IMR-90 (cell line): ENCODE results near the gene ZNF691. TPM values are rescaled to one million over a fixed set of nuclear protein-coding genes. Genes with fewer than 3 reads are reported as not detected.

ENCODE experiments used
- ATAC-seq: fragments of 200-7000 bp; cut with Tn5 transposase; 2 replicates; pipeline ENCODE4 v1.9.1; 2020; ENCODE audit warnings: low read depth, mild to moderate bottlenecking, moderate library complexity
- BruUV-seq: library from RNA; stranded (reverse); fragments of 400-500 nt; replicated peaks from 2 replicates; lab custom pipeline; 2021; lab: Mats Ljungman, UMichigan
- CTCF ChIA-PET: fragments of 300-600 bp; formaldehyde crosslinking; extraction: SDS; loops from one replicate; lab custom pipeline; 2021; ENCODE audit warnings: antibody characterized with exemption; lab: Yijun Ruan, JAX
- POLR2A ChIA-PET: fragments of 300-600 bp; sonication (Branson Sonifier 250); formaldehyde crosslinking; loops from one replicate; lab custom pipeline; 2022; ENCODE audit warnings: antibody characterized with exemption; ENCODE audit not compliant: unreplicated experiment; lab: Charles Lee
- DNase-seq: peaks from one replicate; pipeline ENCODE4 v3.0.0; 2013
- H2AFZ ChIP-seq: replicated peaks from 2 replicates; pipeline ENCODE3; 2013; ENCODE audit warnings: low read length, mild to moderate bottlenecking; ENCODE audit not compliant: poor library complexity
- H2AK5ac ChIP-seq: 2 replicates; pipeline ENCODE4 v1.6.1; 2013; ENCODE audit warnings: low read depth, low read length, inconsistent platforms
- H2AK9ac ChIP-seq: replicated peaks from 2 replicates; pipeline ENCODE3; 2013; ENCODE audit warnings: mild to moderate bottlenecking, low read depth, low read length, moderate library complexity; ENCODE audit not compliant: poor library complexity
- H2BK120ac ChIP-seq: 2 replicates; pipeline ENCODE4 v1.6.1; 2013; ENCODE audit warnings: low read depth, low read length, inconsistent platforms
- H2BK15ac ChIP-seq: 3 replicates; pipeline ENCODE4 v1.6.1; 2013; ENCODE audit warnings: low read depth, low read length, inconsistent platforms
- H2BK20ac ChIP-seq: 2 replicates; pipeline ENCODE4 v1.6.1; 2013; ENCODE audit warnings: low read depth, mild to moderate bottlenecking, inconsistent platforms, low read length, moderate library complexity
- H2BK5ac ChIP-seq: 2 replicates; pipeline ENCODE4 v1.6.1; 2013; ENCODE audit warnings: mild to moderate bottlenecking, low read depth, low read length, inconsistent platforms; ENCODE audit not compliant: poor library complexity, severe bottlenecking
- H3K14ac ChIP-seq: replicated peaks from 2 replicates; pipeline ENCODE4 v1.6.1; 2013; ENCODE audit warnings: low read depth, low read length, inconsistent platforms
- H3K18ac ChIP-seq: 2 replicates; pipeline ENCODE4 v1.6.1; 2013; ENCODE audit warnings: low read depth, low read length, control low read depth
- H3K23ac ChIP-seq: 2 replicates; pipeline ENCODE4 v1.6.1; 2013; ENCODE audit warnings: low read depth, low read length, inconsistent platforms
- H3K27ac ChIP-seq: 2 replicates; pipeline ENCODE4 v1.5.1; 2013; ENCODE audit warnings: mild to moderate bottlenecking, control low read depth, low read length; ENCODE audit not compliant: insufficient read depth
- H3K27me3 ChIP-seq: 2 replicates; pipeline ENCODE4 v1.6.1; 2013; ENCODE audit warnings: low read length; ENCODE audit not compliant: control insufficient read depth, insufficient read depth
- H3K36me3 ChIP-seq: 2 replicates; pipeline ENCODE4 v1.6.1; 2013; ENCODE audit warnings: low read length, mixed read lengths; ENCODE audit not compliant: control insufficient read depth, insufficient read depth
- H3K4ac ChIP-seq: 2 replicates; pipeline ENCODE4 v1.6.1; 2013; ENCODE audit warnings: low read depth, low read length, inconsistent platforms
- H3K4me1 ChIP-seq: 2 replicates; pipeline ENCODE4 v1.6.1; 2013; ENCODE audit warnings: low read length, mixed read lengths; ENCODE audit not compliant: control insufficient read depth, insufficient read depth
- H3K4me2 ChIP-seq: 2 replicates; pipeline ENCODE4 v1.6.1; 2013; ENCODE audit warnings: low read depth, mild to moderate bottlenecking, control low read depth, low read length, moderate library complexity
- H3K4me3 ChIP-seq: 2 replicates; pipeline ENCODE4 v1.5.1; 2013; ENCODE audit warnings: low read depth, mild to moderate bottlenecking, control low read depth, low read length, moderate library complexity; ENCODE audit not compliant: insufficient read depth
- H3K56ac ChIP-seq: 2 replicates; pipeline ENCODE4 v1.6.1; 2013; ENCODE audit warnings: low read length, inconsistent platforms; ENCODE audit not compliant: insufficient read depth; ENCODE audit errors: extremely low read depth
- H3K79me1 ChIP-seq, 2 experiments: 2 replicates each; pipeline ENCODE4 v1.6.1; 2013; ENCODE audit warnings: low read length in 2 of 2, inconsistent platforms in 1 of 2, low read depth in 1 of 2
- H3K9ac ChIP-seq: 2 replicates; pipeline ENCODE4 v1.6.1; 2013; ENCODE audit warnings: low read depth, low read length, control low read depth
- H3K9me1 ChIP-seq: 2 replicates; pipeline ENCODE4 v1.6.1; 2013; ENCODE audit warnings: low read length, inconsistent platforms; ENCODE audit not compliant: insufficient read depth
- H3K9me3 ChIP-seq: 2 replicates; pipeline ENCODE4 v1.6.1; 2013; ENCODE audit warnings: low read length; ENCODE audit not compliant: control insufficient read depth, insufficient read depth
- H4K20me1 ChIP-seq: 2 replicates; pipeline ENCODE4 v1.6.1; 2013; ENCODE audit warnings: low read length, inconsistent platforms; ENCODE audit not compliant: insufficient read depth
- H4K5ac ChIP-seq: 2 replicates; pipeline ENCODE4 v1.6.1; 2013; ENCODE audit warnings: mild to moderate bottlenecking, low read depth, low read length, control low read depth
- H4K8ac ChIP-seq, 2 experiments: 2 replicates each; pipeline ENCODE4 v1.6.1; 2013; ENCODE audit warnings: low read depth in 2 of 2, low read length in 2 of 2, control low read depth in 1 of 2, inconsistent platforms in 1 of 2
- H4K91ac ChIP-seq: 2 replicates; pipeline ENCODE4 v1.6.1; 2013; ENCODE audit warnings: low read depth, low read length, inconsistent platforms; ENCODE audit not compliant: insufficient read depth
- BHLHE40 ChIP-seq: fragments of 150-350 bp; IDR thresholded peaks from 2 replicates; pipeline ENCODE4 v1.6.1; 2016; ENCODE audit warnings: mild to moderate bottlenecking, low read depth, low read length
- CEBPB ChIP-seq: IDR thresholded peaks from 2 replicates; pipeline ENCODE4 v1.6.1; 2012; ENCODE audit warnings: low read depth, low read length, improper control_type of control experiment
- CHD1 ChIP-seq: IDR thresholded peaks from 2 replicates; pipeline ENCODE4 v1.6.1; 2012; ENCODE audit warnings: low read depth, low read length, improper control_type of control experiment
- CTCF ChIP-seq: conservative IDR thresholded peaks from 2 replicates; pipeline ENCODE4 v1.5.1; 2012; ENCODE audit warnings: mild to moderate bottlenecking, low read depth, low read length, improper control_type of control experiment
- FOS ChIP-seq: fragments of 150-350 bp; IDR thresholded peaks from 2 replicates; pipeline ENCODE4 v1.6.1; 2016; ENCODE audit warnings: low read depth, low read length
- MAFK ChIP-seq: IDR thresholded peaks from 2 replicates; pipeline ENCODE4 v1.6.1; 2012; ENCODE audit warnings: low read depth, low read length, improper control_type of control experiment
- MAZ ChIP-seq: IDR thresholded peaks from 2 replicates; pipeline ENCODE4 v1.6.1; 2012; ENCODE audit warnings: low read depth, mild to moderate bottlenecking, low read length, improper control_type of control experiment, moderate library complexity, borderline replicate concordance
- MXI1 ChIP-seq: IDR thresholded peaks from 2 replicates; pipeline ENCODE4 v1.6.1; 2012; ENCODE audit warnings: low read depth, mild to moderate bottlenecking, low read length, moderate library complexity, borderline replicate concordance
- NFE2L2 ChIP-seq: fragments of 150-350 bp; IDR thresholded peaks from 2 replicates; pipeline ENCODE4 v1.6.1; 2016; ENCODE audit warnings: low read depth, mild to moderate bottlenecking, low read length
- POLR2A ChIP-seq: IDR thresholded peaks from 2 replicates; pipeline ENCODE4 v1.6.1; 2012; ENCODE audit warnings: mild to moderate bottlenecking, low read depth, low read length
- RAD21 ChIP-seq: IDR thresholded peaks from 2 replicates; pipeline ENCODE4 v1.6.1; 2012; ENCODE audit warnings: low read length, improper control_type of control experiment
- RCOR1 ChIP-seq: IDR thresholded peaks from 2 replicates; pipeline ENCODE4 v1.6.1; 2012; ENCODE audit warnings: mild to moderate bottlenecking, low read length, improper control_type of control experiment; ENCODE audit not compliant: insufficient replicate concordance
- RFX5 ChIP-seq: IDR thresholded peaks from 2 replicates; pipeline ENCODE4 v1.8.0; 2012; ENCODE audit warnings: low read depth, mild to moderate bottlenecking, low read length, moderate library complexity
- SMC3 ChIP-seq: fragments of 150-350 bp; IDR thresholded peaks from 2 replicates; pipeline ENCODE4 v1.6.1; 2016; ENCODE audit warnings: low read depth, mild to moderate bottlenecking, antibody characterized with exemption, low read length, moderate library complexity
- USF2 ChIP-seq: fragments of 150-350 bp; IDR thresholded peaks from 2 replicates; pipeline ENCODE4 v1.6.1; 2017; ENCODE audit warnings: mild to moderate bottlenecking, antibody characterized with exemption, low read length, low read depth
- WGBS, 2 experiments: methylation state at CpG; one replicate each; pipeline versions ENCODE4 v1.1.5 to v1.1.7; 2013; ENCODE audit warnings: missing lambda C conversion rate in 2 of 2; ENCODE audit not compliant: insufficient read length in 1 of 2; ENCODE audit errors: extremely low coverage in 2 of 2; 5-methylcytosine and 5-hydroxymethylcytosine counted together
- dilution Hi-C: fragments of 300-500 bp; cut with HindIII; formaldehyde crosslinking; loops from one replicate; pipeline ENCODE4 v1.14.3; 2018; ENCODE audit warnings: low sequenced_read_pairs; ENCODE audit not compliant: unreplicated experiment
- in situ Hi-C: fragments of 300-500 bp; cut with MboI; formaldehyde crosslinking; loops from 3 replicates; pipeline ENCODE4 v1.14.3; 2019; ENCODE audit warnings: low sequenced_read_pairs, inconsistent platforms, mixed read lengths
- intact Hi-C: fragments of 100-400 bp; cut with micrococcal nuclease; formaldehyde crosslinking; loops from 2 replicates; pipeline ENCODE4 v1.10.0; 2022
- polyA plus RNA-seq, 3 experiments: library from polyadenylated mRNA; depleted of rRNA; stranded (reverse); fragments of >200 nt; gene quantifications; 2 replicates each; pipeline ENCODE4 v1.2.3, GENCODE V29; 2012; ENCODE audit warnings: low replicate concordance in 1 of 3
- total RNA-seq: library from RNA; depleted of rRNA; stranded (reverse); fragments of >200 nt; gene quantifications from 2 replicates; pipeline ENCODE4 v1.2.3, GENCODE V29; 2012
- TF ChIP-seq, protein P1 (sequence below): fragments of 150-350 bp; IDR thresholded peaks from 2 replicates; pipeline ENCODE4 v1.6.1; 2016; ENCODE audit warnings: low read depth, mild to moderate bottlenecking, low read length, moderate library complexity, borderline replicate concordance

The ZNF691 gene
- total and polyA plus RNA-seq, 2 of the 4 experiments (the other 2 are of a cell fraction) = 6.8 to 13.6 TPM

DNA sequence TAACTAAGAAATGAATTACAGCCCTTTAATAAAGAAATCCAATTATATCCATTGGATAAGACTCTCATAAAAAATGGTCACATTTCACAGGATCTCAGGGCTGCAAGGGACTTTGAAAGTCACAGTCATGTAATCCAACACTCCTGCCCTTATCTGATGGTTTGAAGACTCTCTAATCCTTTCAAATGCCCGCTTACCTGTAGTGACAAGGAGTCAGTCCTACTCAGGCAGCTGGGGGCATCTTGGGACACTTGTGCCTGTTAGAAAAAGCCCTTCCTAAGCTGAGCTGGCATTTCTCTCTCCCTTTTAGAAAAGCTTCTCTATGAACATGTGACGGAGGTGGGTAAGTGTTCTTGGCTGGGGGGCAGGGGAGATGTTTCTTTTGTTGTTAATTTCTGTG is 11.0 kb upstream of the ZNF691 start:
- in situ Hi-C loops (no loop called here), dilution Hi-C loops (no loop called here), intact Hi-C loops (no loop called here)
- no peak overlapping the region for H3K4ac ChIP-seq
- no peak overlapping the region for H3K18ac ChIP-seq
- POLR2A ChIA-PET = no interaction called here
- no peak overlapping the region for H3K14ac ChIP-seq
- H2AFZ ChIP-seq = no peak overlapping the region
- no peaks in the 10 kb centered on the region for H3K9me3 ChIP-seq
- CTCF ChIA-PET = no interaction called here
- H2AK9ac ChIP-seq = peak overlapping the region; percentile 37
- no peaks in the 10 kb centered on the region for H3K4me1 ChIP-seq
- no peak overlapping the region for H2BK5ac ChIP-seq
- H3K27me3 ChIP-seq = no peaks in the 10 kb centered on the region
- no peak overlapping the region for H4K91ac ChIP-seq
- peaks cover 6% of the 10 kb centered on the region for H3K9me1 ChIP-seq
- H2BK120ac ChIP-seq = no peak overlapping the region
- no peak overlapping the region for H3K4me3 ChIP-seq
- BruUV-seq = no TSS peak
- no peak overlapping the region for H2BK15ac ChIP-seq
- no peak overlapping the region for H3K4me2 ChIP-seq
- no peak overlapping the region for H3K56ac ChIP-seq
- ATAC-seq (no peak), DNase-seq (no peak)
- no peak overlapping the region for H2BK20ac ChIP-seq
- 100% methylated on average over 1 of the region's 2 CpGs; no CpG with 5 or more reads in 1 of the 2 experiments for WGBS, 2 experiments
- no peaks in the 10 kb centered on the region for H3K79me1 ChIP-seq
- H4K20me1 ChIP-seq = no peaks in the 10 kb centered on the region
- H4K5ac ChIP-seq = no peak overlapping the region
- H2AK5ac ChIP-seq = no peak overlapping the region
- H3K36me3 ChIP-seq = peaks cover 6% of the 10 kb centered on the region
- H3K9ac ChIP-seq = no peak overlapping the region
- no peak for TF ChIP-seq FOS
- TF ChIP-seq RAD21 = no peak
- no peak for TF ChIP-seq SMC3
- no peak for TF ChIP-seq RCOR1
- no peak for TF ChIP-seq MAZ
- TF ChIP-seq CHD1 = no peak
- no peak for TF ChIP-seq POLR2A
- no peak for TF ChIP-seq CTCF
- no peak for TF ChIP-seq CEBPB
- TF ChIP-seq MXI1 = no peak
- TF ChIP-seq, protein P1, sequence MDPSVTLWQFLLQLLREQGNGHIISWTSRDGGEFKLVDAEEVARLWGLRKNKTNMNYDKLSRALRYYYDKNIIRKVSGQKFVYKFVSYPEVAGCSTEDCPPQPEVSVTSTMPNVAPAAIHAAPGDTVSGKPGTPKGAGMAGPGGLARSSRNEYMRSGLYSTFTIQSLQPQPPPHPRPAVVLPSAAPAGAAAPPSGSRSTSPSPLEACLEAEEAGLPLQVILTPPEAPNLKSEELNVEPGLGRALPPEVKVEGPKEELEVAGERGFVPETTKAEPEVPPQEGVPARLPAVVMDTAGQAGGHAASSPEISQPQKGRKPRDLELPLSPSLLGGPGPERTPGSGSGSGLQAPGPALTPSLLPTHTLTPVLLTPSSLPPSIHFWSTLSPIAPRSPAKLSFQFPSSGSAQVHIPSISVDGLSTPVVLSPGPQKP = no peak
- TF ChIP-seq USF2 = no peak
- TF ChIP-seq MAFK = no peak
- no peak for TF ChIP-seq NFE2L2
- no peak for TF ChIP-seq BHLHE40
- TF ChIP-seq RFX5 = no peak
- no peak overlapping the region for H3K23ac ChIP-seq
- no peak overlapping the region for H4K8ac ChIP-seq
- no peak overlapping the region for H3K27ac ChIP-seq
